Measurements from ENCODE around the gene MAL. TPM values are rescaled to one million over a fixed set of nuclear protein-coding genes. Genes with fewer than 3 reads are reported as not detected.

Gene MAL
- total RNA-seq, 3 donors from 2014 or later (not counting 1 experiment from before 2014, with no cell fraction given): 0.54 to 3.3 (median 1.8) TPM

- no peaks in the 10 kb centered on the region for H3K9me3 ChIP-seq (ENCODE audit: control insufficient read depth, insufficient read depth, low read length)
- ATAC-seq (no peak), DNase-seq (no peak)
- no peak overlapping the region for H3K4me3 ChIP-seq (ENCODE audit: low read length)
- TF ChIP-seq CTCF (IDR thresholded peaks at IDR 0.05): no peak
- no peak overlapping the region for H3K27ac ChIP-seq (ENCODE audit: low read length)
- no peaks in the 10 kb centered on the region for H3K4me1 ChIP-seq (ENCODE audit: control insufficient read depth, insufficient read depth, low read length)
- no peaks in the 10 kb centered on the region for H3K36me3 ChIP-seq (ENCODE audit: control insufficient read depth, insufficient read depth, low read length)
- H3K27me3 Mint-ChIP-seq (ENCODE audit: low read depth in 2 of 2): peaks cover 0 to 4% of the 10 kb centered on the region in 2 donors
- H3K36me3 Mint-ChIP-seq: no peaks in the 10 kb centered on the region
- no peaks in the 10 kb centered on the region for H3K27me3 ChIP-seq (ENCODE audit: control insufficient read depth, insufficient read depth, low read length)
- H3K9me3 Mint-ChIP-seq: no peaks in the 10 kb centered on the region
- intact Hi-C loops (cut with micrococcal nuclease): no loop called here
- no peak overlapping the region for H3K27ac Mint-ChIP-seq
- H3K4me1 Mint-ChIP-seq: no peaks in the 10 kb centered on the region
- no peak overlapping the region for H3K4me3 Mint-ChIP-seq
- 61% methylated on average over 15 of the region's 15 CpGs for WGBS (ENCODE audit: insufficient coverage)
These were observed 10.1 kb upstream of the MAL start for GRCh38 chr2:95015261-95015912.

- Histone ChIP-seq H3K9me3 (ENCODE audit: control insufficient read depth, insufficient read depth, low read length) (no peaks in the 10 kb centered on the region), H3K27me3 (ENCODE audit: control insufficient read depth, insufficient read depth, low read length) (no peaks in the 10 kb centered on the region), H3K4me1 (ENCODE audit: control insufficient read depth, insufficient read depth, low read length) (no peaks in the 10 kb centered on the region), H3K36me3 (ENCODE audit: control insufficient read depth, insufficient read depth, low read length) (no peaks in the 10 kb centered on the region), H3K4me3 (ENCODE audit: low read length) (no peak overlapping the region), H3K27ac (ENCODE audit: low read length) (no peak overlapping the region)
- ATAC-seq (no peak), DNase-seq (no peak)
- H3K36me3 Mint-ChIP-seq: no peaks in the 10 kb centered on the region
- no peak for TF ChIP-seq CTCF (IDR thresholded peaks at IDR 0.05)
- H3K4me3 Mint-ChIP-seq: no peak overlapping the region
- H3K4me1 Mint-ChIP-seq: no peaks in the 10 kb centered on the region
- H3K27ac Mint-ChIP-seq: no peak overlapping the region
- H3K9me3 Mint-ChIP-seq: no peaks in the 10 kb centered on the region
- H3K27me3 Mint-ChIP-seq (ENCODE audit: low read depth in 2 of 2): peaks cover 0 to 4% of the 10 kb centered on the region in 2 donors
- intact Hi-C loops (cut with micrococcal nuclease): no loop called here
- WGBS (ENCODE audit: insufficient coverage): 82% methylated on average over 9 of the region's 9 CpGs
These were observed 8.9 kb upstream of the MAL start for GRCh38 chr2:95016616-95017015.

GRCh38 chr2:95017071-95017501 lies 8.4 kb upstream of the MAL start:
- no peaks in the 10 kb centered on the region for H3K4me1 ChIP-seq (ENCODE audit: control insufficient read depth, insufficient read depth, low read length)
- H3K4me3 ChIP-seq (ENCODE audit: low read length): no peak overlapping the region
- H3K4me3 Mint-ChIP-seq: no peak overlapping the region
- no peaks in the 10 kb centered on the region for H3K9me3 Mint-ChIP-seq
- TF ChIP-seq CTCF (IDR thresholded peaks at IDR 0.05): no peak
- peaks cover 0 to 4% of the 10 kb centered on the region in 2 donors for H3K27me3 Mint-ChIP-seq (ENCODE audit: low read depth in 2 of 2)
- ATAC-seq: no peak
- WGBS (ENCODE audit: insufficient coverage): 89% methylated on average over 9 of the region's 9 CpGs
- DNase-seq: no peak
- H3K27ac ChIP-seq (ENCODE audit: low read length): no peak overlapping the region
- H3K36me3 ChIP-seq (ENCODE audit: control insufficient read depth, insufficient read depth, low read length): no peaks in the 10 kb centered on the region
- H3K4me1 Mint-ChIP-seq: no peaks in the 10 kb centered on the region
- H3K27me3 ChIP-seq (ENCODE audit: control insufficient read depth, insufficient read depth, low read length): no peaks in the 10 kb centered on the region
- intact Hi-C loops (cut with micrococcal nuclease): no loop called here
- no peaks in the 10 kb centered on the region for H3K36me3 Mint-ChIP-seq
- H3K9me3 ChIP-seq (ENCODE audit: control insufficient read depth, insufficient read depth, low read length): no peaks in the 10 kb centered on the region
- H3K27ac Mint-ChIP-seq: no peak overlapping the region

GRCh38 chr2:95017836-95018235 lies 7.7 kb upstream of the MAL start:
- Mint-ChIP-seq H3K9me3 (no peaks in the 10 kb centered on the region), H3K27ac (no peak overlapping the region), H3K27me3 (ENCODE audit: low read depth in 2 of 2) (peaks cover 0 to 6% of the 10 kb centered on the region in 2 donors), H3K36me3 (no peaks in the 10 kb centered on the region), H3K4me3 (no peak overlapping the region), H3K4me1 (no peaks in the 10 kb centered on the region)
- H3K27me3 ChIP-seq (ENCODE audit: control insufficient read depth, insufficient read depth, low read length): no peaks in the 10 kb centered on the region
- ATAC-seq (no peak), DNase-seq (no peak)
- peaks cover 4% of the 10 kb centered on the region for H3K4me1 ChIP-seq (ENCODE audit: control insufficient read depth, insufficient read depth, low read length)
- H3K36me3 ChIP-seq (ENCODE audit: control insufficient read depth, insufficient read depth, low read length): no peaks in the 10 kb centered on the region
- intact Hi-C loops (cut with micrococcal nuclease): no loop called here
- H3K27ac ChIP-seq (ENCODE audit: low read length): no peak overlapping the region
- WGBS (ENCODE audit: insufficient coverage): 87% methylated on average over 12 of the region's 12 CpGs
- no peaks in the 10 kb centered on the region for H3K9me3 ChIP-seq (ENCODE audit: control insufficient read depth, insufficient read depth, low read length)
- TF ChIP-seq CTCF (IDR thresholded peaks at IDR 0.05): no peak
- no peak overlapping the region for H3K4me3 ChIP-seq (ENCODE audit: low read length)

Data from natural killer cell (primary cell).